HepG2 (cell line): ENCODE measurements around the gene SPOPL. TPM values are rescaled to one million over a fixed set of nuclear protein-coding genes. Genes with fewer than 3 reads are reported as not detected.

Source experiments
- ASH2L ChIP-seq: fragments of 300-600, 200-600 bp; sonication (generic); IDR thresholded peaks from 2 replicates; pipeline ENCODE4 v1.7.0; 2017; ENCODE audit warnings: low read depth, mild to moderate bottlenecking, moderate library complexity, mixed read lengths, low read length; ENCODE audit not compliant: insufficient read length
- CHD4 ChIP-seq: fragments of 200-600 bp; sonication (generic); IDR thresholded peaks from 2 replicates; pipeline ENCODE4 v1.7.0; 2017; ENCODE audit warnings: mild to moderate bottlenecking, low read length, borderline replicate concordance
- KIAA2018 ChIP-seq: sonication (generic); formaldehyde crosslinking; IDR thresholded peaks from 2 replicates; pipeline ENCODE4 v1.5.0; 2020; ENCODE audit warnings: mild to moderate bottlenecking, missing genetic modification reagents, borderline replicate concordance
- MAZ ChIP-seq, 2 experiments: sonication (generic) in 1 of 2; formaldehyde crosslinking in 1 of 2; IDR thresholded peaks; 2 replicates each; pipeline versions ENCODE4 v1.5.0 to v1.6.1; 2012 to 2020; ENCODE audit warnings: low read depth in 2 of 2, mild to moderate bottlenecking in 2 of 2, borderline replicate concordance in 1 of 2, improper control_type of control experiment in 1 of 2, low read length in 1 of 2, missing genetic modification reagents in 1 of 2, moderate library complexity in 1 of 2
- MIXL1 ChIP-seq: IDR thresholded peaks from 2 replicates; pipeline ENCODE4 v1.6.1; 2016
- NCOA5 ChIP-seq: sonication (generic); formaldehyde crosslinking; IDR thresholded peaks from 2 replicates; pipeline ENCODE4 v1.4.0; 2020; ENCODE audit warnings: missing genetic modification reagents
- NR3C1 ChIP-seq: sonication (generic); formaldehyde crosslinking; IDR thresholded peaks from 2 replicates; pipeline ENCODE4 v1.4.0; 2020; ENCODE audit warnings: missing genetic modification reagents
- TOPORS ChIP-seq: sonication (generic); formaldehyde crosslinking; IDR thresholded peaks from 2 replicates; pipeline ENCODE4 v1.8.0; 2023; ENCODE audit warnings: mild to moderate bottlenecking, missing genetic modification reagents
- ZHX1 ChIP-seq: sonication (generic); formaldehyde crosslinking; IDR thresholded peaks from 2 replicates; pipeline ENCODE4 v1.8.1; 2022; ENCODE audit warnings: low read depth, mild to moderate bottlenecking, missing genetic modification reagents
- ZNF138 ChIP-seq: sonication (generic); formaldehyde crosslinking; IDR thresholded peaks from 2 replicates; pipeline ENCODE4 v1.5.0; 2020; ENCODE audit warnings: mild to moderate bottlenecking, low read depth, missing genetic modification reagents
- ZNF230 ChIP-seq: sonication (generic); formaldehyde crosslinking; IDR thresholded peaks from 2 replicates; pipeline ENCODE4 v1.4.0; 2020; ENCODE audit warnings: mild to moderate bottlenecking, missing genetic modification reagents
- ZNF558 ChIP-seq: sonication (generic); formaldehyde crosslinking; IDR thresholded peaks from 2 replicates; pipeline ENCODE4 v1.9.0; 2022; ENCODE audit warnings: mild to moderate bottlenecking, missing genetic modification reagents, borderline replicate concordance
- ZNF709 ChIP-seq: sonication (generic); formaldehyde crosslinking; IDR thresholded peaks from 2 replicates; pipeline ENCODE4 v1.5.0; 2020; ENCODE audit warnings: mild to moderate bottlenecking, missing genetic modification reagents
- ZNF75D ChIP-seq: sonication (generic); formaldehyde crosslinking; IDR thresholded peaks from 2 replicates; pipeline ENCODE4 v1.8.1; 2023; ENCODE audit warnings: missing genetic modification reagents, mild to moderate bottlenecking, borderline replicate concordance
- polyA plus RNA-seq, 8 experiments: library from polyadenylated mRNA; depleted of rRNA in 3 of 8; stranded (reverse) in 7 of 8; unstranded in 1 of 8; fragments of >200 nt; fragmentation: Illumina TruSeq in 4 of 8; extraction: Trizol in 4 of 8; gene quantifications; 2 replicates each; pipeline versions ENCODE4 v1.2.1 to v1.2.3, GENCODE V29; 2011 to 2016; ENCODE audit warnings: low read depth in 4 of 8, missing spikeins in 1 of 8, mixed read lengths in 1 of 8; ENCODE audit not compliant: insufficient read depth in 1 of 8
- total RNA-seq, 5 experiments: library from RNA; depleted of rRNA; stranded (reverse); fragments of >200 nt; fragmentation: Illumina TruSeq; extraction: Trizol; gene quantifications; 2 replicates each; pipeline ENCODE4 v1.2.3, GENCODE V29; 2016; ENCODE audit warnings: low read depth in 1 of 5
- TF ChIP-seq, protein P1 (sequence below): sonication (generic); formaldehyde crosslinking; IDR thresholded peaks from 2 replicates; pipeline ENCODE4 v1.5.0; 2020; ENCODE audit warnings: missing genetic modification reagents, mild to moderate bottlenecking, borderline replicate concordance

SPOPL gene
- total and polyA plus RNA-seq, 2 of the 13 experiments (the other 11 are each of a cell fraction or from before 2014, with no cell fraction given): 12.6 to 51.6 TPM

GRCh38 chr2:138501425-138502254, at the start of gene SPOPL (continued):
- TF ChIP-seq CHD4 (no peak), TOPORS (CRISPR knock-in tag) (peak; percentile 89), NCOA5 (CRISPR knock-in tag) (no peak), NR3C1 (CRISPR knock-in tag) (no peak), ZNF230 (CRISPR knock-in tag) (no peak), ZNF558 (CRISPR knock-in tag) (peak; percentile 88; the same call in 1 of the 2 replicates), MAZ (IDR thresholded peaks at IDR 0.05; ENCODE audit: borderline replicate concordance, low read depth, low read length) (no peak), MAZ (CRISPR knock-in tag; IDR thresholded peaks at IDR 0.05; ENCODE audit: low read depth) (peak; percentile 62; the same call in 1 of the 2 replicates), MIXL1 (CRISPR knock-in tag) (no peak), KIAA2018 (CRISPR knock-in tag) (peak; percentile 69; the same call in 1 of the 2 replicates), ZNF138 (CRISPR knock-in tag) (0 out of 2 replicates have a peak, but pooled peaks have one; percentile 17), ZNF709 (peak; percentile 30; the same call in 1 of the 2 replicates), ZHX1 (CRISPR knock-in tag) (0 out of 2 replicates have a peak, but pooled peaks have one; percentile 36), ZNF75D (CRISPR knock-in tag) (no peak), ASH2L (peak; percentile 90)
- TF ChIP-seq, protein P1, sequence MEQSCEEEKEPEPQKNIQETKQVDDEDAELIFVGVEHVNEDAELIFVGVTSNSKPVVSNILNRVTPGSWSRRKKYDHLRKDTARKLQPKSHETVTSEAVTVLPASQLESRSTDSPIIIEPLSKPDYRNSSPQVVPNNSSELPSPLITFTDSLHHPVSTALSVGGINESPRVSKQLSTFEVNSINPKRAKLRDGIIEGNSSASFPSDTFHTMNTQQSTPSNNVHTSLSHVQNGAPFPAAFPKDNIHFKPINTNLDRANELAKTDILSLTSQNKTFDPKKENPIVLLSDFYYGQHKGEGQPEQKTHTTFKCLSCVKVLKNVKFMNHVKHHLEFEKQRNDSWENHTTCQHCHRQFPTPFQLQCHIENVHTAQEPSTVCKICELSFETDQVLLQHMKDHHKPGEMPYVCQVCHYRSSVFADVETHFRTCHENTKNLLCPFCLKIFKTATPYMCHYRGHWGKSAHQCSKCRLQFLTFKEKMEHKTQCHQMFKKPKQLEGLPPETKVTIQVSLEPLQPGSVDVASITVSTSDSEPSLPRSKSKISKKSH (CRISPR knock-in tag): peak; percentile 80; the same call in 1 of the 2 replicates
